IPS DF 6.9 (cell line): ENCODE results near the gene GCSH.

Experiments used
- DNase-seq: peaks from one replicate; pipeline ENCODE4 v3.0.0-alpha.2; 2013; ENCODE audit warnings: low read depth, low spot score
- H3K27ac ChIP-seq: one replicate; pipeline ENCODE4 v1.5.1; 2013; ENCODE audit warnings: low read length, control low read depth
- H3K27me3 ChIP-seq: 2 replicates; pipeline ENCODE4 v1.6.1; 2013; ENCODE audit warnings: mild to moderate bottlenecking, low read length; ENCODE audit not compliant: control insufficient read depth, insufficient read depth
- H3K36me3 ChIP-seq: 2 replicates; pipeline ENCODE4 v1.6.1; 2013; ENCODE audit warnings: low read length; ENCODE audit not compliant: control insufficient read depth, insufficient read depth
- H3K4me1 ChIP-seq: 2 replicates; pipeline ENCODE4 v1.6.1; 2013; ENCODE audit warnings: low read length; ENCODE audit not compliant: control insufficient read depth, insufficient read depth
- H3K4me3 ChIP-seq: 2 replicates; pipeline ENCODE4 v1.5.1; 2013; ENCODE audit warnings: mild to moderate bottlenecking, low read length
- H3K9me3 ChIP-seq: 2 replicates; pipeline ENCODE4 v1.6.1; 2013; ENCODE audit warnings: low read length, inconsistent platforms; ENCODE audit not compliant: control insufficient read depth, insufficient read depth
- WGBS: extraction: QIAGEN DNeasy Blood & Tissue Kit; methylation state at CpG from one replicate; pipeline ENCODE4 v1.1.7; 2013; ENCODE audit warnings: mixed read lengths, missing lambda C conversion rate; ENCODE audit not compliant: insufficient read length, insufficient coverage; 5-methylcytosine and 5-hydroxymethylcytosine counted together

GCSH gene

DNA sequence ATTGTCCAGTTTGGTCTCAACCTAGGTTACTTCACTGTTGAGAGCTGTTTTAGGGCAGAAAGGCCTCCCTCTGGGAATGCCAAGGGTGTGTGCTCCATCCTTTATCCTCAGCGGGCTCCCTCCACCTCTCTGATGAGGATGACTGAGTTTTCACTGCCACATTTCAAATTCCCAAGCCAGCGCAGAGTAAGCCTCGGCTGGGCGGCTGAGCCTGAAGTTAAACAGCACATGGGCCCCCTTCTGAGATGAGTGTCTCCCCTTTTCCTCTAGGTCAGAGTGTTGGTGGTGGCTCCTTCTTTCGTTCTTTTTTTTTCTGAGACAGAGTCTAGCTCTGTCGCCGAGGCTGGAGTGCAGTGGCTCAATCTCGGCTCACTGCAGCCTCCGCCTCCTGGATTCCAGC lies 5.5 kb upstream of the GCSH start:
- Histone ChIP-seq H3K9me3 (no peaks in the 10 kb centered on the region), H3K27me3 (no peaks in the 10 kb centered on the region), H3K4me3 (no peak overlapping the region), H3K36me3 (no peaks in the 10 kb centered on the region), H3K4me1 (no peaks in the 10 kb centered on the region), H3K27ac (no peak overlapping the region)
- no CpG with 5 or more reads among the region's 9 CpGs for WGBS
- no peak for DNase-seq

DNA sequence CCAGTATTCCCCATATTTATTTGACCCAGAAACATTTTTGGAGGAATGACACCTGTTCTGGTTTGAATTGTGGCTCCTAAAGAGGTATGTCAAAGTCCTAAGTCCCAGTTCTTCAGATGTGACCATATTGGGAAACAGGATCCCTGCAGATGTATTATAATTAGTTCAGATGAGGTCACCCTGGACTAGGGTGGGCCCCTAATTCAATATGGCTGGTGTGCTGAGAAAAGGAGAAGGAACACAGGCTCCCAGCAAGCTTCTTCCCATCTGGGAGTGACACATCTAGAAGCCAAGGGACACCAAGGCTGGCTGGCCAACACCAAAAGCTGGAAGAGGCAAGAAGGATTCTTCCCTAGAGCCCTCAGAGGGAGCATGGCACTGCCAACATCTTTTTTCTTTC lies 3.8 kb upstream of the GCSH start:
- Histone ChIP-seq H3K36me3 (no peaks in the 10 kb centered on the region), H3K4me3 (no peak overlapping the region), H3K27me3 (no peaks in the 10 kb centered on the region), H3K27ac (no peak overlapping the region), H3K9me3 (no peaks in the 10 kb centered on the region), H3K4me1 (no peaks in the 10 kb centered on the region)
- no peak for DNase-seq

DNA sequence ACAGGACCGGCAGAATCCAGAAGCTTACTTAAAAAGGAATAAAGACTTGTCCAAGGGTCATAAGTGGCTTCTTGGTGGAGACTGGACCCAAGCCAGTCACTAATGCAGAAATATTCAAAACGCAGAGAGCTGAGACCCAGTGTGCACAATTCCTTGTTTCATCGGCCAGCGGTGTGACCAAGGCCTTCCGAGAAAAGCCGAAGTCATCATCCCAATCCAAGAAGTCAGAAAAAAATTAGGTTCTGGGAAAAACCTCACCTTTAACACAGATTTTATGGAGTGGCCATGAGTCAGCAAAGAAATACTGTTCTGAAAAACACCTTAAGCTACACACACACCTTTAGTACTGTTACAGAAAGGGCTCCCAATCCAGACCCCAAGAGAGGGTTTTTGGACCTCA lies 1.0 kb upstream of the GCSH start:
- Histone ChIP-seq H3K27ac (no peak overlapping the region), H3K27me3 (no peaks in the 10 kb centered on the region), H3K4me1 (no peaks in the 10 kb centered on the region), H3K9me3 (no peaks in the 10 kb centered on the region), H3K36me3 (no peaks in the 10 kb centered on the region), H3K4me3 (no peak overlapping the region)
- no peak for DNase-seq
- no CpG with 5 or more reads among the region's 6 CpGs for WGBS

DNA sequence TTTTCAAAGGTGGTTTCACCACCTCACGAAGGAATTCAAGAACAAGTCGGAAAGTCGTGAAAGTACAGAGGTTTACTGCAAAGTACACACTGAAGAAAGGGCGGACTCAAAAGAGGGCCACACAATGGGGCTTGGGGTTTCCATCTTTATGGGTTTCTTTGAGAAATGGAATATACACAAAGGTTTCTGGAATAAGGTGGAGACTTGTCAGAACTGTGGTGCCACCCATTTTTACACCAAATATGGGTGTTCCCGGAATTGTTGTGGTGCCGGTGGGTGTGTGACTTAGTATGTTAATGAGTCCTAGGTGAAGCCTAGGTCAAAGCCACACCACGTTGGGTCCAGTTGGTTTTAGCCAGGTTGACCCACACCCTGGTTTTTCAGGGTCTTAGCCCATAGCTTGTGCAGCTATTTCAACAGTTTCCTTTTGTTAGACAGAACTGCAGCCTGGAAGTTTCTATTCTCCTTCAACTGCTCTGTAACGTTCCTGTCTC lies 567 bp upstream of the GCSH start:
- no peak overlapping the region for H3K4me3 ChIP-seq
- no CpG with 5 or more reads among the region's 8 CpGs for whole genome bisulfite sequencing
- no peaks in the 10 kb centered on the region for H3K36me3 ChIP-seq
- no peaks in the 10 kb centered on the region for H3K9me3 ChIP-seq
- no peaks in the 10 kb centered on the region for H3K27me3 ChIP-seq
- H3K27ac ChIP-seq = no peak overlapping the region
- no peaks in the 10 kb centered on the region for H3K4me1 ChIP-seq
- DNase-seq = no peak

DNA sequence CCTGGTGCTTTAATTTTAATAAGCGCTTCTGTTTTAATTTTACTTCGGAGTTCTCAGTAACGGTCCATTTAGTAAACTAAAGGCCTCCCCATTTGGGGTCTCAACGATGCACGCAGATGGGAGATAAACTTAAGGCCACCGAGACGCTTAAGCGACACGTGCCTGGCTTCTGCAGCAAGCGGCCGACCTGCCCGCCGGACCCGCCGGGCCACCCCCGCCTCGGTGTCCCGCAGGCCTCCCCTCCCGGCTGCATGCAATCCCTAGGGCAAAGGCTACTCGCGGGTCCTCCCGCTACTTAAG lies 592 bp downstream of the GCSH start:
- Histone ChIP-seq H3K4me1 (no peaks in the 10 kb centered on the region), H3K4me3 (peak overlapping the region; percentile 65), H3K27ac (no peak overlapping the region), H3K36me3 (no peaks in the 10 kb centered on the region), H3K9me3 (no peaks in the 10 kb centered on the region), H3K27me3 (no peaks in the 10 kb centered on the region)
- no CpG with 5 or more reads among the region's 22 CpGs for WGBS
- no peak for DNase-seq

DNA sequence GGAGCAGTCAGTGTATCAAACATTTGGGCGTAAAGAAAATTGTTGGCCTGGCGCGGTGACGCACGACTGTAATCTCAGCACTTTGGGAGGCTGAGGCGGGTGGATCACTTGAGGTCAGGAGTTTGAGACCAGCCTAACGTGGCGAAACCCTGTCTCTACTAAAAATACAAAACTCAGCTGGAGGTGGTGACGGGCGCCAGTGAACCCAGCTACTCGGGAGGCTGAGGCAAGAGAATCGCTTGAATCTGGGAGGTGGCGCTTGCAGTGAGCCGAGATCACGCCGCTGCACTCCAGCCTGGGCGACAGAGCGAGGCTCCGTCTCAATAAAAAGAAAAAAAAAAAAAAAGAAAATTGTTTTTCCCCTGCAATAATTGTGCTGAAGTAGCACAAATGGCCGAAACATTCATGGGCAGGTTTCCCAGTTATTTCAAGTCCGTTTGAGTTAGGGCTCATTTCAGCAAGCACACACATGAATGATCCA lies 1.4 kb downstream of the GCSH start:
- DNase-seq = no peak
- Histone ChIP-seq H3K4me1 (no peaks in the 10 kb centered on the region), H3K27me3 (no peaks in the 10 kb centered on the region), H3K27ac (no peak overlapping the region), H3K9me3 (no peaks in the 10 kb centered on the region), H3K4me3 (peak overlapping the region; percentile 27; the same call in 1 of the 2 replicates), H3K36me3 (no peaks in the 10 kb centered on the region)
- WGBS = no CpG with 5 or more reads among the region's 21 CpGs

DNA sequence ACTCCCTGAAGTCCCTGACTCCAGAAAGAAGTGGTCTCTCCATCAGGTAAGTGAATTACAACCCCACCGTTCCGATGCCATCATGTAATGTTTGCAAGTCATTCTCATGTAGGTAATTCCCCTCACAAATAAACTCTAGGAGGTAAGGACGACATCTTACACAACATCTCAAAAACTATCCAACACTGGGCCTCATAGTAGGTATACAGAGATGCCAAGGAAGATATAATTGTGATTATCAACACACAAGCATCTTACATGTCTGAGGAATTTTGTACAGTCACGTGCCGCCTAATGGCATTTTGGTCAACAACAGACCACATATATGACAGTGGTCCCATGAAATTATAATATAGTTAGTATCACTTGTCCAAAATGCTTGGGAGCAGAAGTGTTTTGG lies 7.4 kb downstream of the GCSH start:
- no CpG with 5 or more reads among the region's 5 CpGs for WGBS
- Histone ChIP-seq H3K27me3 (no peaks in the 10 kb centered on the region), H3K4me3 (no peak overlapping the region), H3K4me1 (no peaks in the 10 kb centered on the region), H3K36me3 (no peaks in the 10 kb centered on the region), H3K27ac (no peak overlapping the region), H3K9me3 (no peaks in the 10 kb centered on the region)
- no peak for DNase-seq

DNA sequence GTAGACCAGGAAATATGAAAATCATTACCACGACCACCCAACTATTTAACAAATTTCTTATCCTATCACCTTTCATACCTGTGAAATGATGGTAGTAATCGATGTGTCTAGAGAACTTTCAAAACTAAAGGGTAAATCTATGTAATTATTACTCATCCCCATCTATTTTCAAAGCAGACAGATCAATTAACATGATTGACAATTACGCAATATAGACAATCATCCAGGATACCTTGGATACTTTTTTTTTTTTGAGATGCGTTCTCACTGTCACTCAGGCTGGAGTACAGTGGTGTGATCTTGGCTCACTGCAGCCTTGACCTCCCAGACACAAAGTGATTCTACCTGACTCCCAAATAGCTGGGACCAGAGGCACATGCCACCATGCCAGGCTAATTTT lies 15.2 kb downstream of the GCSH start:
- no peaks in the 10 kb centered on the region for H3K9me3 ChIP-seq
- H3K27me3 ChIP-seq = no peaks in the 10 kb centered on the region
- no CpG with 5 or more reads among the region's 4 CpGs for WGBS
- no peak overlapping the region for H3K27ac ChIP-seq
- DNase-seq = no peak
- H3K36me3 ChIP-seq = no peaks in the 10 kb centered on the region
- no peaks in the 10 kb centered on the region for H3K4me1 ChIP-seq
- H3K4me3 ChIP-seq = no peak overlapping the region

DNA sequence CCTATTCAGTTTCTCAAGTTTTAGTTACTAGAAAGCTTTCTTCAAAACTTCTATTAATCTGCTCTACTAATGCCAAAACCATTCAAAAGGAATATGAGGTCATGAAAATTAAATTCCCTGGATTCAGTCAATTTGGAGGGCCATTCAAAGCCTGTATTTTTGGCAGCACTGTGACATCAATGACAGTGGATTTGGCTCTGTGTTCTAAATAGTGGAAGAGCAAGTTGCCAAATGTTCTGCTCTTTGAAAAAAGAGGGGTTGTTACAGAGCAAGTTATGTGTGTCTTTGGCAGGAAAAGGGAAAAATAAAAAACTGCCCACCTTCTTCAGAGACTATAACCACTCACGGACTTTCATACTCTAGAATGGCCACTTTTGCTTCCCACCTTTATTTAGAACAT lies 16.0 kb downstream of the GCSH start:
- Histone ChIP-seq H3K4me3 (no peak overlapping the region), H3K27ac (no peak overlapping the region), H3K27me3 (no peaks in the 10 kb centered on the region), H3K4me1 (no peaks in the 10 kb centered on the region), H3K9me3 (no peaks in the 10 kb centered on the region), H3K36me3 (no peaks in the 10 kb centered on the region)
- WGBS = no CpG with 5 or more reads among the region's 1 CpG
- DNase-seq = no peak

DNA sequence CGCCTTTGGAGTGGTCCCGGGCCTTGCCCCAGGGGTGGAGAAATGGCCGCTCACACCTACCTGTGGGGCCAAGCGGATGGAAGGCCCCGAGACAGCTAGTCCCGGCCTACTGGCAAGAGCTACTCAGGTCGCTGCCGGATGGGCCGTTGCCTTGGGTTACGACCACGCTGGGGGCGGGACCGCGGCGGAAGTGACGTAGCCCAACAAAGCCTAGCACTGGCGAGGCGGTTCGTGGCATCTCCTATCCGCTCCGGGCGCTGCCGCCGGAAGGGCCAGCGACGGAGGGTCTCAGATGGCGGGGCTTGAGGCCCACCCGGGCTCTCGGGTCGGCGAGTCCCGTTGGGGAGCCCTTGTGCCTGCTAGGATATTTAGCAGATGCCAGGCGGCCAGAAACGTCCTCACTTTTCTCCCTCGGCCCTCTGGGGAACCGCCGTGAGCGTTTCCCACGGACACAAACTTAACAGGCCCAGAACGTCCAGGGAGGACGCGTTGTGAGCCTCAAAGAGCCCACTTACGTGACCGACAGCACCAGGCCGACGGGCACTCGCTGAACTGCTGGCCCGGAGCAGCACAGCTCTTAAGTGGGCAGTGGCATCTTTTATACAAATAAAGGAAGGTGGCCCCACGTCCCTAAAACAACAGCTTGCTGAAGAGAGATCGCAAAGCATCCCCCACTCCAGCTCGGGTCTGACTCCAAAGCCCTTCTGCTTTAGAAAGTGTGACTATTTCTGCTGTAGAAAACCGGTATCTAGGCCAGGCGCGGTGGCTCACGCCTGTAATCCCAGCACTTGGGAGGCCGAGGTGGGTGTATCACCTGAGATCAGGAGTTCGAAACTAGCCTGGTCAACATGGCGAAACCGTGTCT lies 18.9 kb downstream of the GCSH start, which contains the start of gene C16orf46:
Gene C16orf46, minus strand, starts transcription at position 163 of the 865 bp plus-strand sequence. CDS start 13,283 bp downstream, outside the sequence.
- peak within 1 kb of the TSS; percentile 88 for H3K4me3 ChIP-seq
- no CpG with 5 or more reads among the region's 59 CpGs for WGBS
- H3K9me3 ChIP-seq = no peaks in the 10 kb centered on the region

DNA sequence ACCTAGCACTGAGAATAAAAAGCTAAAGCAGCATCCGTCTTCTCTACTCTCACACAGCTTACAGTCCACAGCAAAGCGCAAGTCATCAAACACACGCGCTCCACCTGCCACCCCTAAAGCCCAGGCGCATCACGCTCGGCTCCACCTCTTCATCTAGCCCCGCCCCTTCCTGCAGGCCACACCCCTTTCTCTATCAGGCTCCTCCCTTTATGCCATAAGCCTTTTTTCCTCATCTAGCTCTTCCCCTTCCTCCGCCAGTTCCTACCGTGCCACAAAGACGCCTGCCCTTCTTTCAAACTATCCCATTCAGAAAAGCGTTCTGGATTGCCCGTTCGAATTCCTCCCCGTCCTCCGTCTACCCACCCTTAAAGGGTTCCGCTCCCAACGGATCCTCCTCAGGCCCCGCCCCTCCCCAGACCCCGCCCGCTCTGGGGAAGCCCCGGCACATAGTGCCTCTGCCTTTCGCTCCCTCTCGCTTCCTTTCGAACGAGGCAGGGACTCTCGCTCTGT lies 19.6 kb downstream of the GCSH start:
- Histone ChIP-seq H3K4me1 (no peaks in the 10 kb centered on the region), H3K27me3 (no peaks in the 10 kb centered on the region), H3K36me3 (no peaks in the 10 kb centered on the region), H3K4me3 (peak overlapping the region; percentile 88), H3K9me3 (no peaks in the 10 kb centered on the region), H3K27ac (no peak overlapping the region)
- no peak for DNase-seq
- no CpG with 5 or more reads among the region's 27 CpGs for WGBS

More for the DNA sequence above, 18.9 kb downstream of the GCSH start, which contains the start of gene C16orf46:
- H3K4me1 ChIP-seq = no peaks in the 10 kb centered on the region
- H3K27ac ChIP-seq = no peak within 1 kb of the TSS
- DNase-seq = peak; percentile 89
- H3K27me3 ChIP-seq = no peaks in the 10 kb centered on the region
- H3K36me3 ChIP-seq = no peaks in the 10 kb centered on the region
